Prostate gland (tissue), 2 donors: ENCODE results near the gene CAMSAP1. TPM values are rescaled to one million over a fixed set of nuclear protein-coding genes. Genes with fewer than 3 reads are reported as not detected.

Source experiments
- DNase-seq: peaks from one replicate; pipeline ENCODE4 v3.0.0-alpha.2; 2019; ENCODE audit warnings: low spot score
- H3K27ac ChIP-seq, 2 donors: fragments of 200-600 bp; sonication (generic); 2 replicates each; pipeline ENCODE4 v1.5.1; 2017 to 2019
- H3K27me3 ChIP-seq: fragments of 200-600 bp; sonication (generic); replicated peaks from 2 replicates; pipeline ENCODE4 v1.5.1; 2019; ENCODE audit not compliant: insufficient read depth
- H3K36me3 ChIP-seq, 2 donors: fragments of 200-600 bp; sonication (generic); 1 replicate in 1 of 2; 2 replicates in 1 of 2; pipeline versions ENCODE4 v1.5.1 to v1.8.1; 2017 to 2019
- H3K4me1 ChIP-seq: fragments of 200-600 bp; sonication (generic); replicated peaks from 2 replicates; pipeline ENCODE4 v1.5.1; 2019
- H3K4me3 ChIP-seq, 2 donors: fragments of 200-600 bp; sonication (generic); 2 replicates each; pipeline ENCODE4 v1.5.1; 2017 to 2019
- H3K9me3 ChIP-seq: fragments of 200-600 bp; sonication (generic); 2 replicates; pipeline ENCODE4 v1.5.1; 2017
- CTCF ChIP-seq, 4 experiments: fragments of 200-600 bp in 2 of 4; fragments of 450-650 bp in 2 of 4; sonication (generic) in 2 of 4; IDR thresholded peaks; 1 replicate in 3 of 4; 2 replicates in 1 of 4; pipeline ENCODE4 v1.5.1; 2016 to 2019; ENCODE audit warnings: antibody characterized with exemption in 4 of 4, mild to moderate bottlenecking in 2 of 4, moderate library complexity in 2 of 4
- POLR2A ChIP-seq: fragments of 450-650 bp; IDR thresholded peaks from one replicate; pipeline ENCODE4 v1.6.1; 2016; ENCODE audit warnings: antibody characterized with exemption, mild to moderate bottlenecking
- POLR2AphosphoS5 ChIP-seq: sonication (generic); formaldehyde crosslinking; IDR thresholded peaks from one replicate; pipeline ENCODE4 v1.6.1; 2017; ENCODE audit warnings: antibody characterized with exemption
- WGBS: methylation state at CpG from one replicate; pipeline ENCODE4 v1.1.5; 2018; 5-methylcytosine and 5-hydroxymethylcytosine counted together
- intact Hi-C: fragments of 100-400 bp; cut with DNase I; formaldehyde crosslinking; loops from one replicate; pipeline ENCODE4 v1.14.2; 2022
- total RNA-seq, 2 donors: library from RNA; depleted of rRNA; stranded (reverse); fragments of >200 nt; gene quantifications; one replicate each; pipeline ENCODE4 v1.1.0, GENCODE V29; 2016

CAMSAP1 gene
- total RNA-seq, 2 donors from 2014 or later, result 28.3 to 86.6 TPM

GRCh38 chr9:135782946-135783345 lies 124.4 kb downstream of the CAMSAP1 start:
- H3K27ac ChIP-seq, result no peak overlapping the region
- TF ChIP-seq CTCF (IDR thresholded peaks at IDR 0.05) (no peak), POLR2AphosphoS5 (no peak), POLR2A (no peak)
- no peak for DNase-seq
- WGBS, result 91% methylated on average over 24 of the region's 24 CpGs
- H3K36me3 ChIP-seq, result no peaks in the 10 kb centered on the region
- no peaks in the 10 kb centered on the region for H3K4me1 ChIP-seq
- H3K9me3 ChIP-seq, result no peaks in the 10 kb centered on the region
- no peak overlapping the region for H3K4me3 ChIP-seq
- intact Hi-C loops, result no loop called here
- peaks cover 6% of the 10 kb centered on the region for H3K27me3 ChIP-seq

GRCh38 chr9:135780626-135781025 lies 126.7 kb downstream of the CAMSAP1 start:
- H3K27me3 ChIP-seq, result peaks cover 3% of the 10 kb centered on the region
- DNase-seq, result no peak
- H3K36me3 ChIP-seq, result no peaks in the 10 kb centered on the region
- intact Hi-C loops, result no loop called here
- no peak for TF ChIP-seq POLR2A
- TF ChIP-seq CTCF (IDR thresholded peaks at IDR 0.05), result no peak
- no peak for TF ChIP-seq POLR2AphosphoS5
- H3K4me1 ChIP-seq, result no peaks in the 10 kb centered on the region
- H3K9me3 ChIP-seq, result no peaks in the 10 kb centered on the region
- H3K27ac ChIP-seq, result no peak overlapping the region
- H3K4me3 ChIP-seq, result no peak overlapping the region
- WGBS, result 76% methylated on average over 21 of the region's 21 CpGs

- TF ChIP-seq POLR2AphosphoS5 (no peak), CTCF (IDR thresholded peaks at IDR 0.05) (no peak), POLR2A (no peak)
- peaks cover 3% of the 10 kb centered on the region for H3K27me3 ChIP-seq
- no peak overlapping the region for H3K4me3 ChIP-seq
- no peak overlapping the region for H3K27ac ChIP-seq
- H3K9me3 ChIP-seq, result no peaks in the 10 kb centered on the region
- intact Hi-C loops, result no loop called here
- DNase-seq, result no peak
- WGBS, result 70% methylated on average over 12 of the region's 16 CpGs
- H3K4me1 ChIP-seq, result no peaks in the 10 kb centered on the region
- no peaks in the 10 kb centered on the region for H3K36me3 ChIP-seq
Observed at GRCh38 chr9:135780086-135780485, 127.3 kb downstream of the CAMSAP1 start.

GRCh38 chr9:135779571-135779970 lies 127.8 kb downstream of the CAMSAP1 start:
- no peaks in the 10 kb centered on the region for H3K36me3 ChIP-seq
- intact Hi-C loops, result no loop called here
- peaks cover 3% of the 10 kb centered on the region for H3K27me3 ChIP-seq
- WGBS, result 93% methylated on average over 12 of the region's 14 CpGs
- H3K4me1 ChIP-seq, result no peaks in the 10 kb centered on the region
- no peak for DNase-seq
- H3K9me3 ChIP-seq, result no peaks in the 10 kb centered on the region
- H3K4me3 ChIP-seq, result no peak overlapping the region
- TF ChIP-seq POLR2A (no peak), CTCF (IDR thresholded peaks at IDR 0.05) (no peak), POLR2AphosphoS5 (no peak)
- no peak overlapping the region for H3K27ac ChIP-seq

GRCh38 chr9:135778421-135778820 lies 128.9 kb downstream of the CAMSAP1 start:
- TF ChIP-seq POLR2A (no peak), CTCF (IDR thresholded peaks at IDR 0.05) (no peak), POLR2AphosphoS5 (no peak)
- Histone ChIP-seq H3K27me3 (peaks cover 3% of the 10 kb centered on the region), H3K4me1 (no peaks in the 10 kb centered on the region), H3K36me3 (no peaks in the 10 kb centered on the region), H3K4me3 (no peak overlapping the region), H3K27ac (no peak overlapping the region), H3K9me3 (no peaks in the 10 kb centered on the region)
- 96% methylated on average over 14 of the region's 19 CpGs for WGBS
- intact Hi-C loops, result no loop called here
- DNase-seq, result no peak
